Activated CD4-positive, alpha-beta T cell treated with anti-CD3 and anti-CD28 coated beads, Interleukin-2, amount 50 U/mL, for 48 hours (primary cell): ENCODE measurements around the gene ADCY10.
"Not testable (repeated sequence)": the region's sequence is repeated elsewhere in the genome, so short reads cannot be mapped to it uniquely, and the experiment has no call there.

Source experiments
- DNase-seq, 2 experiments: peaks; one replicate each; pipeline ENCODE4 v3.0.0-alpha.2; 2020

ADCY10 gene, protein sequence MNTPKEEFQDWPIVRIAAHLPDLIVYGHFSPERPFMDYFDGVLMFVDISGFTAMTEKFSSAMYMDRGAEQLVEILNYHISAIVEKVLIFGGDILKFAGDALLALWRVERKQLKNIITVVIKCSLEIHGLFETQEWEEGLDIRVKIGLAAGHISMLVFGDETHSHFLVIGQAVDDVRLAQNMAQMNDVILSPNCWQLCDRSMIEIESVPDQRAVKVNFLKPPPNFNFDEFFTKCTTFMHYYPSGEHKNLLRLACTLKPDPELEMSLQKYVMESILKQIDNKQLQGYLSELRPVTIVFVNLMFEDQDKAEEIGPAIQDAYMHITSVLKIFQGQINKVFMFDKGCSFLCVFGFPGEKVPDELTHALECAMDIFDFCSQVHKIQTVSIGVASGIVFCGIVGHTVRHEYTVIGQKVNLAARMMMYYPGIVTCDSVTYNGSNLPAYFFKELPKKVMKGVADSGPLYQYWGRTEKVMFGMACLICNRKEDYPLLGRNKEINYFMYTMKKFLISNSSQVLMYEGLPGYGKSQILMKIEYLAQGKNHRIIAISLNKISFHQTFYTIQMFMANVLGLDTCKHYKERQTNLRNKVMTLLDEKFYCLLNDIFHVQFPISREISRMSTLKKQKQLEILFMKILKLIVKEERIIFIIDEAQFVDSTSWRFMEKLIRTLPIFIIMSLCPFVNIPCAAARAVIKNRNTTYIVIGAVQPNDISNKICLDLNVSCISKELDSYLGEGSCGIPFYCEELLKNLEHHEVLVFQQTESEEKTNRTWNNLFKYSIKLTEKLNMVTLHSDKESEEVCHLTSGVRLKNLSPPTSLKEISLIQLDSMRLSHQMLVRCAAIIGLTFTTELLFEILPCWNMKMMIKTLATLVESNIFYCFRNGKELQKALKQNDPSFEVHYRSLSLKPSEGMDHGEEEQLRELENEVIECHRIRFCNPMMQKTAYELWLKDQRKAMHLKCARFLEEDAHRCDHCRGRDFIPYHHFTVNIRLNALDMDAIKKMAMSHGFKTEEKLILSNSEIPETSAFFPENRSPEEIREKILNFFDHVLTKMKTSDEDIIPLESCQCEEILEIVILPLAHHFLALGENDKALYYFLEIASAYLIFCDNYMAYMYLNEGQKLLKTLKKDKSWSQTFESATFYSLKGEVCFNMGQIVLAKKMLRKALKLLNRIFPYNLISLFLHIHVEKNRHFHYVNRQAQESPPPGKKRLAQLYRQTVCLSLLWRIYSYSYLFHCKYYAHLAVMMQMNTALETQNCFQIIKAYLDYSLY (N-terminal part only)

DNA sequence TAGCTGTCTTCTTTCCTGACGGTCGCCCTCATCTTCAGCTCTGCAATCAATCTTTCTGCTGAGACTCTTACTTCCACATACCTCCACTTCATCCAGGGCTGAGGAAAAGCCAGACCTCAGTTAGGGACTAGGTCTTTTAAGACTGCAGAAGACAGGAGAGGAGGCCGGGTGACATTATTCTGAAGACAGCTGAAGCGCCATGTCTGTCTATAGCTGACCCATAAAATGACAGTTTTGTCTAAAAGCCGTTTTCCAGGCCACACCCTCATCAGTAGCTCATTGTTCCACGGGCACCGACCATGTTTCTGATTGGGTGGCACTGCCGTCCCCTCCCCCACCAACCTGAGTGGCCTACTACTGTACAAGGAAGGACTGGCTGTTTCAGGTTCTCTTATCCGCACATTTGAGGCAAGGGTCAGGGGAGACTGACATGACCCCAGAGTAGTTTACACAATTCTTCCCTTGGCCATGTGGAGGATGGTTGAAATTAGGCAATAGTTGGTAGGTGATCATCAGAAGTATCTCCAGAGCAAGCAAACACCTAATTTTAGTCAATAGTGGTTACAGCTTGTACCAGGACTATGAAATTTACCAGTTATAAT, at the start of gene ADCY10:
ADCY10 (minus strand) TSS at position 240 of the 602 bp plus-strand sequence. CDS start 8,994 bp downstream, outside the sequence.
- DNase-seq, result no peak

DNA sequence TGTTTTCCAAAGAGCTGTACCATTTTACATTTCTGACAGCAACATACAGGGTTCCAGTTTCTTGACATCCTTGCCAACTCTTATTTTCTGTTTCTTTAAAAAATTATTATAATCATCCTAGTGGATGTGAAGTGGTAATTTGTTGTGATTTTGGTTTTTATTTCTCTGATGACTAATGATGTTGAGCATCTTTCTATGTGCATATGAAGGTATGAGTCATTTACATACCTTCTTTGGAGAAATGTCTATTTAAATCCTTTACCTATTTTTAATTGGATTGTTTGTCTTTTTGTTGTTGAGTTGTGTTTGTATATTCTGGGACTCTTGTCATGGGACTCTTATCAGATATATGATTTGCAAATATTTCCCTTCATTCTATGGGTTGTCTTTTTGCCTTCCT, 43.8 kb upstream of the ADCY10 start:
- no peak for DNase-seq

DNA sequence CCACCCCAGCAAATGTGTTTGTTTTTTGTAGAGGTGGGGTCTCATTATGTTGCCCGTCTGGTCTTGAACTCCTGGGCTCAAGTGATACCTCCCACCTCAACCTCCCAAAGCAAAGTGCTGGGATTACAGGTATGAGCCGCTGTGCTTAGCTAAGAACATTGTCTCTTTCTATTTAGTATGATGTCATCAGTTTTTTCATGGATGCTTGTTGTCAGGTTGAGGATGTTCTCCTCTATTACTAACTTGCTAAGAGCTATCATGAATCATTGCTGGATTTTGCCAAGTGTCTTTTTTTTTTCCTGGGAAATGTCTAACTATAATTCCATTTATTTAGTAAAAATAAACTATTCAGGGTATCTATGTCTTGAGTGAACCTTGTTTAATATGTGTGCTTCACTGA, 42.0 kb upstream of the ADCY10 start:
- no peak for DNase-seq

DNA sequence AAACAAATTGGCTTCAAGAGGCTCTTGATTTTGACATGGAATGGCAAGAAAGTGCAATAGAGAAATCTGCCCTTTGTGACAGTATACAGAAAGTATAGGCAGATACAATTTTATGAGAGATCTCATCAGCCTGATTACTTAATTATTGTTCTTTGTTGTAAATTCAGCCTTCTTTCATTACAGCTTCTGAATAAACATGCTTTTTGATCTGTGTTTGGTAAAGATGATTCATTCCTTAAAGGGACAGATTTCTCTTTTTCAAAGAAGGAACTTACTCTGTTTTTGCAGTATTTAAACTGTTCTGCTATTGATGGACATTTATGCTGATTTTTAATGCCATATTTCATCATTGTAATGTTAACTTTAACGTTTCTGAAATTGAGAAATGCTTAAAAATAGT, 36.6 kb upstream of the ADCY10 start:
- DNase-seq, result no peak

DNA sequence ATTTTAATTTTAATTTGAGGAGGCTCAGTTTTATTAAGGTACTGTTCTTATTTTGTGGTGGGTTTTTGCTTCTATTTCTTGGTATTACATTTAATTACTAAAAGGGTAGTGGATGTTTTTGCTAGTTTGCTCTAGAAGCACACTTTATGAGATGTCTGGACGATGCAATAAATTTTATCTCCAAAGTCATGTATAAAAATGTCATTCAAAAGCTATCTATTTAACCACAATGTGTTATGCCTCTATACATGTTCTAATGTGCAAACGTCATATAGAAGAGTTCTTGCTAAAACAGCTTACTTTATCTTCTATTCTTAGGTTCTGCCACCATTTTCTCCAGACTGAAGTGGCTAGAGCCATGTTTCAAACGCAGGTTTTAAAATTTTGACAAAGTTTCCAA, 35.9 kb upstream of the ADCY10 start:
- no peak for DNase-seq

DNA sequence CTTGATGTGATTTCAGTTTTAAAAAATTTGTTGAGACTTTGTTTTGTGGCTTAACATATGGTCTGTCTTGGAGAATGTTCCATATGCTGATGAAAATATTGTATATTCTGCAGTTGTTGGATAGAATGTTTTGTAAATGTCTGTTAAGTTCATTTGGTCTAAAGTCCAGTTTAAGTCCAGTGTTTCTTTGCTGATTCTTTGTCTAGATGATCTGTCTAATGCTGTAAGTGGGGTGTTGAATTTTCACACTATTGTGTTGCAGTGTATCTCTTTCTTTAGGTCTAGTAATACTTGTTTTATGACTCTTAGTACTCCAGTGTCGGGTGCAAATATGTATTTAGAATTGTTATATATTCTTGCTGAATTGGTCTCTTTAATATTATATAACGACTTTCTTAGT, 33.8 kb upstream of the ADCY10 start:
- DNase-seq, result no peak

DNA sequence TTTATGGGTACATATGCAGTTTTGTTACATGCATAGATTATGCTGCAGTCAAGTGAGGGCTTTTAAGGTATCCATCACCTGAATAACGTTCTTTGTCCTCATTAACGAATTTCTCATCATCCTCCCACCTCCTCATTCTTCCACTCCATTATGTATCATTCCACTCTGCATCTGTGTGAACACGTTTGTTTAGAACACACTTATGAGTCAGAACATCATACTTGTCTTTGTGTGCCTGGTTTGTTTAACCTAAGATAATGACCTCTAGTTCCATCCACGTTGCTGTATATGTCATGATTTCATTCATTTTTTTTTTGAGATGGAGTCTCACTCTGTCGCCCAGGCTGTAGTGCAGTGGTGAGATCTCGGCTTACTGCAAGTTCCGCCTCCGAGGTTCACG, 29.6 kb upstream of the ADCY10 start:
- DNase-seq, result no peak

DNA sequence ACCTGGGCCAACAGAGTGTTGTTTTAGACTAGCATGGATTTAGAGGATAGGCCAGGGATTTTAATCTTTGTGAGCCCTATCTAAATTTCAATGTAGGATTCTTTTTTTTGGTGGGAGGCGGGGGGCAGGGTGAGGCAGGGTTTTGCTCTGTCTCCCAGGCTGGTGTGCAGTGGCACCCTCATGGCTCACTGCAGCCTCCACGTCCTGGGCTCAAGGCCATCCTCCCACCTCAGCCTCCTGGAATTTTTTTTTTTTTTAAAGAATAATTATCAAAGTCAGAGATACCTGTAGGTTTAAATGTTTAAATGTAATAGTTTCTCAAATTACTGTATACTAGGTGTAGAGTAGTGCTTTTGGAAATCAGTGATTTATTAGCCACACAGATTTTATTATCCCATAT, 26.3 kb upstream of the ADCY10 start:
- no peak for DNase-seq

DNA sequence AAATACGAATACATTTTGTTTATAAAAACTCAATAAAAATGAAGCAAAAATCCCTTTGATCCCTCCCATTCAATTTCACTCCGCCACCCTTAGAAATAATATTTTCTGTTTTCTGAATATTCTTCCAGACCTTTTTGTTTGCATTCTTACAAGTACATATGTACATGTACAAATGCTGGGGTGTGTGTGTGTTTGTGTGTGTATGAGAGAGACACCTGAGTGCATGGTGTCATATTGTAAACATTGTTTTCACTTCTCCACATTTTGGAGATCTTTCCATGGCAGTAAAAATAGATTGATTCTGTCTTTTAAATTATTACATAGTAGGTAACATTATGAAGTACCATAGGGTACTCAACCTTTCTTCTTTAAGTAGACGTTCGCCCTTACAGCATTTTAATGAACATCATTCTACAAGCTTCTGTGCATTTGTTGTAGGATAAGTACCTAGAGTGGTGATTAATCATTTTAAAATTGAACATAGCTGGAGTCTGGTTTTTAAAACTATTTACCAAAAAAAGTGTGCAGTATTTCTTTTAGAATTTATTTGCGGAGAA, 24.2 kb upstream of the ADCY10 start:
- DNase-seq, result no peak

DNA sequence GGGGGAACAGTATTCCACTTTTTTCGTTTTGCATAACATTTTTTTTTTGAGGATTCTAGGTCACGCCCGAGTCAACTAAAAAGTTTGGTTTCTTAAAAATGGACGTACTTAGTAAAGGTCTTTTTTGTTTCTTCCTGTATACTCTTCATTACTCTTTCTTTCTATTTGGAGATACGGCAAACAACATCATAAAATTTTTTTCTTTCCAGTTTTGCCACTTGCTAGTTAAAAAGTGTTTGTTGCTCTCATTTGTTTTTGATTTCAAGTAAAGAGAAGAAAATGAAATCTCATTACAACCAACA, 23.7 kb upstream of the ADCY10 start:
- no peak for DNase-seq

DNA sequence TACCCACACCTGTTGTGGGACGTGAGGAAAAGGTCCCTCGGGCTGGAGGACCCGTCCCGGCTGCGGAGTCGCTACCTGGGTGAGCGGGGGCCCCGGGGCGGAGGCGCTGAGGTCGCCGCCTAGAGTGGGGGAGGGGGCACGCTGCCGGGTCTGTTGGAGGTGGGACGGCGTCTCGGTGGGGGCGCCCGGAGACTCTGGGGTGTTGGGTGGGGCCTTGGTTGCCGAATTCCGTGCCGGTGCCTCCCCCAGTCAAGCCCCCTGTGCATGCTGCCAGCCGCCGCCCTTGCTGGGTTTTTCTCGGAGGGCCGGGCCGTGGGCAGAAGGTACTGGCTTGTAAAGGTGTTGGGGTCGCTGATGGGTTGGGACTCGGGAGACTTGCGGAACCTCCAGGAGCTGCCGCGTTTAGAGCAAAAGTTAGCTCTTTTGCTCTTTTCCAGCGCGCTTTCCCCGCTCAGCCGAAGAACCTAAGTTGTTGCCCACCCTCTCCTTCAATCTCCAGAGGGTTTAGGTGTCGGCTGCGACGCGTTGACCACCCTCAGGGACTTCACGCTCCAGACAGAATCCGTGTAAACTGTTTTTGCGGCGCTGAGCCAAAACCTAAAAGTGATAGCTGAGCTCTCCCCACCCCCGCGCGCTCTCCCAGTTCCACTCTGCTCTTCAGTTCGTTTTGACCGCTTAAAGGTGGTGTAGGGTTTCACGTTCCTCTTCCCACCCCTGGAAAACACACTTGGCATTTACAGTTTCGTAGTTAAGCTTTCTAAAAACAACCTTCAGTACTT, 23.2 kb upstream of the ADCY10 start, which contains the start of gene MPC2:
MPC2 (minus strand) TSS at position 143 of the 779 bp plus-strand sequence. CDS start 1,231 bp downstream, outside the sequence.
- peak; percentile 61 to 72 for DNase-seq

DNA sequence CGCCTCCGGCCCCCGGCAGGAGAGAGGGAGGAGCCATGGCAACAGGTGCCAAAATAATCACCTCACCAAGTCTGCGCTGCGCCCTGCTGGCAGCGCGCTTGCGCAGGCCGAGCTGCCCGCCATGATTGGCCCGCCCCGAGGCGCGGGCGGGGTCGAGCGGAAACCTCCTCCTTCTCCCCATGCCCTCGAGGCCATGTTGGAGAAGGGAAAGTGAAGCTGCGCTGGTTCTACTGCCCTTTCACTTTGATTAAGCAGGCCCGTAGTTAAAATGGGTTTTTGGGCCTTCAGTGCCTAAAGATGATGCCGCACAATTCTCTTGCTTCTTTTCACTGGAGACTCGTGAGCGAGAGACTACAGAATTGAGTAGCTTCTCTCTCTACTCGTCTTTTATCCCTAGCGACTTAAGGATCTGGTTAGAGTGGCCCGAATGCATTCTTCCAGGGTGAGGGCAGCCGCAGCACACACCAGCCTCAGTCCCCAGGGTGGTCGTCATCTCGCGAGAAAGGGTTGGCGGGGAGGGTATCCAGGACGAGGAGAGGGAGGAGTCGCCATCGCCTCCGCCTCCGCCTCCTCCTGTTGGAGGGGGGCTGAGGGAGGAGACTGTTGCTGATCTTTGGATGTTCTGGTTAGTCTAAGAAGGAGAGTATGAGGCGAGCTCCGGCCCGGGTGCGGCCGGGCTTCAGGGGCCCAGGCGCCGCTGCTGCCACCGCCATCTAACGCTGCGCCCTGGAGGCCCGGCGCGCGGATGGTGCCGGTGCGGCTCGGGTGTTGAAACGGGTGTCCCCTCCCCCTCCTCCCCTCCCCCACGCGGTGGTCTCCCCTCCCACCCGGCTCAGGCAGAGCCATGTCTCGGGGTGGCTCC, 22.4 kb upstream of the ADCY10 start, which contains the start of gene DCAF6:
DCAF6 (plus strand) TSS at position 616 of the 862 bp plus-strand sequence; CDS start at position 845, 229 bp downstream.
- DNase-seq, result peak; percentile 94 to 95

DNA sequence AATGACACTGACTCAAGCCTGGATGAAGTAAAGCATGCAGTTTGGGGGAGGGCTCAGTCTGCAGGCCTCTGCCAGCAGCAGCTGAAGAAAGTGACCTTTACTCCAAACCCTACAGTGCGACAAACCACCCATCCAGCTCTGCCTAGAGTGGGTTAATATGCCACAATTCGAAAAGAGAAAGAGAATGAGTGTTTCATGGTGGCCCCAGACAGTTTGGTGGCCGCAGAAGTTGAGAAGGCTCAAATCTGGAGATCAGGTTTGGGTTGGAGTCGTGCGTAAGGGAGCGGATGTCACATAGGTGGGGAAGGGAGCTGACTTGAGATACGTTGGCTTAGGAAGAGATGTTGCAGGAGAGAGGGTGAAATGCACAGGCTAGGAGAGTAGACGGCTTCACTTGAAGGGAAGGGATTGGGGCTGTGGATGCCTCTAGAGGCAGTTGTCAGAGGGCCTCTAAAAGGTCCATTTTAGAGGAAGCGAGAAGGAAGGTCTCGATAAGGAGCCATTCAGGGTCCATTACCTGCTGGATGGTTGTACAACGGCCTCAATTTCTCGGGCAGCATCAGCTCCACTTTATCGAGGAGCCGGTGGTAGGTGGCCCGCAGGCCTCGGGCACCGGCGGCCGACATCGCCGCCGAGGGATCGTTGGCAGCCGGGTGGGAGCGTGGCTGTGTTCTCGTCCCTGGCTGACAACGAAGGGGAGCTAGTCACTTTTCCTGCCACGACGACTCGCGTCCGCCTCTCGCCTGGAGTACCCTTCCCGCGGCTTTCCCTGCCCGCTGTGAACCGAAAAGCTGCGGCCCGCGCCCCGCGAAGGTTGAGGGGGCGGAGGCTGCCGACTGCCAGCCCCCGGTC, 21.5 kb upstream of the ADCY10 start:
- DNase-seq, result peak; percentile 40 to 54

DNA sequence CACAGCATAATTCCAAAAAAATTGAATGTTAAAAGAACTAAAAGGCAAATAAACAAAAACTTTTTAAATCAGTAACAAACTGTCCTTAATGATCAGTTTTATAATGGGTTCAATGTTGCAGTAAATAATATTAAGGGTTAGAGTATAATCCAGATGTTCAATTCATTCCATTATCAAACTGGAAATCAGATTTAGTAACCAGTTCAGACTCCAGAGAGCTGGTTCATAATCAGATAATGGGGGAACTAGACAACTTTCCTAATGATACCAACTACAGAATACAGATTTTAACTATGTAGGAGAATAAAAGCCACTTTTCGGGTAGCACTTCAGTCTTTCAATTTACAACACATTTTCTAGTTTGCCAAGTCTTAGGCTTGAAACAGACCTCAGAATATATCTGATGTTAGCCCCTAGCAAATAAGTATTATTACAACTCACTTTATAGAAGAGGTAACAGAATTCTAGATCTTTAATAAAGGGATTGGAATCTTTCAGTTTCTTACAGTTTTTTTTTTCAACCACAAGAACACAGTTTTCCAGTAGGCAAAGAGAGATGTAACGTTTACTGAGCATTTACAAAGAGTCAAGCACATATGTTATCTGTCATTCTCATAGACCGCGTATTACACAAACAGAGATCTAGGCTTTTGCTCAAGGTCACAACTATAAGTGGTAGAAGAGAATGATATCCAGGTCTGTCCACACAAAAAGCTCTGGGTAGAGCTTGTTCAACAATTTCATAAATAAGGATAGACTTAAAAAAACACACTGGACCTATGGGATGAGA, 20.7 kb upstream of the ADCY10 start:
- no peak for DNase-seq

DNA sequence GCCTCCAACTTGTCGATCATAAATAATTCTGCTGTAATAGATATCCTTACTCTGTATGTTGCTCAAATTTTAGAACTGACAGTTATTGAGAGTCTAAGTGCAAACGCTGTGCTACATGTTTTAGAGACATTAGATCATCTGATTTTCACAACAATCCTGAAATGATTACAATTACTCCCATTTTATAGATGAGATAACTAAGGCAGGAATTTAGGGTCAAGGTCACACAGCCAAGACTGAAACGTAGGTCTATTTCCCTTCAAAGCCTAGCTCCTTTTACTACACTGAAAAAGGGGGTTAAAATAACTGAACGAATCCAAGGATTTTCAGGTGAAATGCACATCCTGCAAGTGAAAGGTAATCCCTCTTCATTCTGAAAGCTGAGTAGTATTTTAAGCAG, 19.9 kb upstream of the ADCY10 start:
- DNase-seq, result no peak

DNA sequence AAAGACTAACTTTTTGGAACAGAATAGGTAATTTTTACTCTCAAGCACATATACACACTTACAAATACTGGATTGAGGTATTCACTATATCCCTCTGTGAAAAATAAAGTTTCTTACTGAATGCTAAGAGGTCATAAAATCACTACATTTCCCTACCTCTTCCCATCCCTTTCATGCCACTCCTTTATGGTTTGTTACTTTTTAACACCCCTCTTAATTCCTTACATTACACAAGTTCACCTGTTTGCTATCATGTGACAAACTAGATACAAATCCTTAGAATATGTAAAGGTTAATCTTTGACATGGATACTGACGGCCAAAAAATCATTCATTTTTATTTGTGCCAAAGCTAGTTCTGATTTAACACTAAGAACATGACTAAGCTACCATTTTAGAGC, 15.8 kb upstream of the ADCY10 start:
- no peak for DNase-seq

DNA sequence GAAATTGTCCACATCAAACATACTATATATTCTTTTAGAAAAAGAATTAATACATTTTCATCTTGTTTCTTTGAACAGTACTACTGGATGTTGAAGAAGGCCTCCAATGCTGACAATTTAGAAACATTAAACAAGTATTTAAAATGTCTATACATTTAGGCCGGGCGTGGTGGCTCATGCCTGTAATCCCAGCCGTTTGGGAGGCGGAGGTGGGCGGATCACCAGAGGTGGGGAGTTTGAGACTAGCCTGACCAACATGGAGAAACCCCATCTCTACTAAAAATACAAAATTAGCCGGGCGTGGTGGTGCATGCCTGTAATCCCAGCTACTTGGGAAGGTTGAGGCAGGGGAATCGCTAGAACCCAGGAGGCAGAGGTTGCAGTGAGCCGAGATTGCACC, 15.0 kb upstream of the ADCY10 start:
- not testable (repeated sequence) for DNase-seq

DNA sequence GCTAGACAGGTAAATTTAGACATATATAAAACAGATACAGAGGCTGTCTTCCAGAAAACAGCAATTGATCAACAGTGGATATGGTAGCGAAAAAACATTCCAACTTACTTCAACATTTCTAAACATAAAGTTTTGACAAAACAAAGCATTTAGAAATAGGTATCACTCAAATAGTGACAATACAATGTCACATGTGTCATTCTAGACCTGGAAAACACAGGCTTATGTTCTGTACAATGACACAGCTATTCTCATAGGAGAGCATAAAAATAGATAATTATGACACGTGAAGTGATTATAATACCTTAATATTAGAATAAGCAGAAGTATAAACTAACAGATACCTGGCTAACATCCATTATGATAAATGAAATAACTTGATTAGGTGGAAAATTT, 14.5 kb upstream of the ADCY10 start:
- no peak for DNase-seq
